Measurements from ENCODE around the gene KRT6A.
"Not testable (repeated sequence)": the region's sequence is repeated elsewhere in the genome, so short reads cannot be mapped to it uniquely, and the experiment has no call there.

Gene KRT6A

DNA sequence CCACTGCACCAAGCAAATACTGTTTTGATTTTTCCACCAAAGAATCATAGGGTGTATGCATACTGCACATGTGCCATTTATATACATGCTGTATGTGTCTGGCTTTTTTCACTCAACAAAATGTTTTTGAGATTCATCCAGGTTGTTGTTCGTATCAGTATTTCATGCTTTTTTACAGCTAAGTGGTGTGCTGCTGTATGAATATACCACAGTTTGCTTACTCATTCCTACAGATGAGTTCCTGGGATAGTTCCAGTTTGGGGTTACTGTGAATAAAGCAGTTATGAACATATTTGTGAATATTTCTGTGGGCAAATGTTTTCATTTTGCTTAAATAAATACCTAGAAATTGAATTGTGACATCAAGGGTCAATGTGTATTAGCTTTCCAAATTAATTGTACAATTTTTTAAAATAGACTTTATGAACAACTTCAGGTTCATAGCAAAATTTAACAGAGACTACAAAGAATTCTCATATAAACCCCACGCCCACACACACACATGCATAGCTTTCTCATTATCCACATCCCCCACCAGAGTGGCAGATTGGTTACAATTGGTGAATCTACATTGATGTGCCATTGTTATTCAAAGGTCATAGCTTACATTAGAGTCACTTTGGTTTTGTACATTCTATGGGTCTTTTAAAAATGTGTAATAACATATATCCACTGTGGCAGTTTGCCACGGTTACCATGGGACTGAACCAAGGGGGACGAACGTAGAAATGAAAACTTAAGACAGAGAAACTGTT lies 6.9 kb upstream of the KRT6A start:
- no peak for DNase-seq

DNA sequence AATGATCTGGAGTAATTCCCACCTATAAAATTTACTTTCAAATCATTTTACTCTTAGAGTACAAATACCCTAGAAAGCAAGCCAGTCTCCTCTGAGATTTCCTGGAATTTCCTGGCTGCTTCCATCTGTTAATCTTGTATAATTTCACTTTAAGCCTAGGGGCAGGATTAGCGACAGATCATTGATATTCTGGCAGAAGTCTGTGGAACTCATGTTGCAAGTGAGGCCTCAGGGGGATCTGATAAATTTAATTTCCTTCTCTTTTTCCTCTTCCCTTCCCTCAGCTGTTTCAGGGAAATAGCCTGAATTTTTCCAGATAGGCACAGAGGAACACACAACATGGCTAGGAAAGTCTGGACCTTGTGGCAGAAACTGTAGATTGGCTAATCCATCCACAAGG lies 5.9 kb upstream of the KRT6A start:
- no peak for DNase-seq

DNA sequence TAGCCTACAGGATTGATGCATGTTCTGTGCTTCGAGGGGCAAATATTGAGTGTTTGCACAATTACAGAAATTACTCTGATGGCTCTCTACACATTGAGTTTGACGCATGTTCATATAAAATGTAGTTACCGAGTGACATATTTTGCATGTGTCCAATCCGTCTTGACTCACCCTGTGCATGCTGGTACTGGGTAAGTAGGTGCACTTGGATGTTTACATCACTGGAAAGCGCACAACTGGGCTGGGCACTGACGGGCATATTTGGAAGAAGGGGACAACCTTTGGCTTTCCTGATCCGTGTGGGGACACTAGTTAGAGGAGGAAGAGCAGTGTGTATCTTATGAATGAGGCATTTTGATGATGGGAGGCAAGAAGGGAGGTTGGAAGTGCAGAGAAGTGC lies 4.9 kb upstream of the KRT6A start:
- no peak for DNase-seq

DNA sequence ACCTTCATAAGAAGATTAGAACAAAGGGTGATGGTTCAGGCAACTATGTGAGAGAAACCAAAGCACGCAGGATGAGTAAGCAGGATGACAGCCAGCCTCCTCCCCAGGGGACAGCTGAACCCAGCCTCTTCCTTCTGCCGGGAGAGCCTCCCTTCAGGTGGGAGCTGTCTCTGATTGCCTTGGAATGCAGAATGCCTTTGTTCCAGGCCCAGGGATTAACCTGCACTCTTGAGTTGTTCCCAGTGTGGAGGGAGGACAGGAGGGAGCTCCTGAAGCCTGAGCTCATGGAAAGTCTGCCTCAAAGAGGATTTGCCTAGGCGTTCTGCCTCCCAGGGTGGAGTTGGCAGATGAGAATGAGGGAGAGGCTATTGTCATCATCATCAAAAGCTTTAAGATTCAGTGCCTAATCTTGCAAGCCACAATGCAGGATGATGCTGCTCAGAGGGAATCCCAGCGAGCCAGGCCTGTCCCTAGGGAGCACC lies 3.6 kb upstream of the KRT6A start:
- DNase-seq, result no peak

DNA sequence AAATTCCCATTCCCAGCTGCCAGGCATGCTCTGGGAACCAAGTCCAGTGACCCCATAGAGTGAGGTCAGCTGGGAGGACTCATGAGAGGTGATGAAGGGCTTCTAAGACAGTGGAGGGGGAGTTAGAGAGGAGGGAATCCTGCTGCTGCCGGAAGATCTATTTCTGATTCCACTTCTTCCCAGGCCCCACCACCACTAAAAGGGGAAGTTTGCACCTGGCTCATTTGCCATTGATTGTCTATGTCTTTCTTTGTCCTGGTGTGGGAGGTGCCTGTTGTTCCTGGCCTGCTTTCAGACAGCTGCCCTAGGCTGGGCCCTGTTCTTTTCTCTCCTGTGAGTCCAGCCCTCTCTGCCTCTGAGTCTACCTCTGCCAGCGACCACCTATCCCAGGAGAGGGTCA lies 3.0 kb upstream of the KRT6A start:
- DNase-seq, result no peak

DNA sequence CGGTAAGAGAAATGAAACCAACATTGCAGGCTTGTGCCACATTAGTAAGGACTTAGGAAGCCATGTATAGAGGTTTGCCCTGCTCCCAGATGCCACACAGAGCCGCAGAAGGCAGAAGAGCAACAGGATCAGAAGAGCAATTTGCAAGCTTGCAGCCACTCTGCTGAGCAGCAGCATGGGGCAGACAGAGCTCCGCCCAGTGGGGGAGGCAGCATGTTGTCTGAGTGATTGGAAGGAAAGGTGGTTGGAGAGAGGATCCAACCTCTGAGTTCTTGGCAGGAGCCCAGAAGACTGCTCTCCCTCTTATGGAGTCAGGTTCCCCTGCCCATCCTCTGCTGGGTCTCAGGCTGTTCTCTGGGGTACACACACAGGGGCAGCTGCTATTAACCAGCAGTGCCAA lies 2.3 kb upstream of the KRT6A start:
- peak; percentile 55 for DNase-seq

- DNase-seq, result no peak
These were observed 1.5 kb upstream of the KRT6A start for GRCh38 chr12:52494518-52494917.

- DNase-seq, result no peak
These were observed 1.0 kb upstream of the KRT6A start for GRCh38 chr12:52494100-52494499.

DNA sequence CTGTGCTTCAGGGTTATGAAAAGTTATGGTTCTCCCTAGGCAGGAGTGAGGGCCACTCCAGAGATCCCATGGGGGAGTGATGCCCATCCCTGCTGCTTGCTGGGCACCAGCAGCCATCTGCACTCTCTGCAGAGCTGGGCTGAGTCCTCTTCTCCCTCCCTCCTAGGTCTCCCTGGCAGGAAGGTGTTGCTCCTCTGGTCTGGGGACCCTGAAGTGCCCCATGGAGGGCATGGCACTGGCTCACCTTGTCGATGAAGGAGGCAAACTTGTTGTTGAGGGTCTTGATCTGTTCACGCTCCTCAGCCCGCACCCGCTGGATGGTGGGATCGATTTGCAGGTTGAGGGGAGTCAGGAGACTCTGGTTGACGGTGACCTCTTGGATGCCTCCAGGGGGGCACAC lies 652 bp downstream of the KRT6A start:
- DNase-seq, result not testable (repeated sequence)

- not testable (repeated sequence) for DNase-seq
These were observed 1.6 kb downstream of the KRT6A start for GRCh38 chr12:52491495-52491894.

DNA sequence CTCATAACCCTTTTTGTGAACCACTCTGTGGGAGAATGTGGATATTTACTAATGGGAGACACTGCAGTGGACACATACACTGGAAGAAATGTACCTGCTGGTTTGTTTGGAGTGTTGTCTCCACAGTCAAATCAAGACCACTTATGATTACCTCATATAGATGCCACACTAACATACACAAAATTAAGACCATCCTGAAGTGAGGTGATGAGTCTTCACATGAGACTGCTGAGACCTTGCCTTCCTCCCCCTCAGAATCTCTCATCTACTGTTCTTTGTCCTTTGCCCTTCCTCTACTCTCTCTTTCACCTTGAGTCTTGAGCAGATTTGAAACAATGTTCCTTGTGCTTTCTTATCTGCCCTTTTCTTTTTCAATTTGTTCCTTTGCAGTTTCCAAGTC lies 4.3 kb downstream of the KRT6A start:
- no peak for DNase-seq

- DNase-seq, result not testable (repeated sequence)
These were observed 5.2 kb downstream of the KRT6A start for GRCh38 chr12:52487744-52488443.

- no peak for DNase-seq
These were observed 5.8 kb downstream of the KRT6A start for GRCh38 chr12:52487211-52487610.

DNA sequence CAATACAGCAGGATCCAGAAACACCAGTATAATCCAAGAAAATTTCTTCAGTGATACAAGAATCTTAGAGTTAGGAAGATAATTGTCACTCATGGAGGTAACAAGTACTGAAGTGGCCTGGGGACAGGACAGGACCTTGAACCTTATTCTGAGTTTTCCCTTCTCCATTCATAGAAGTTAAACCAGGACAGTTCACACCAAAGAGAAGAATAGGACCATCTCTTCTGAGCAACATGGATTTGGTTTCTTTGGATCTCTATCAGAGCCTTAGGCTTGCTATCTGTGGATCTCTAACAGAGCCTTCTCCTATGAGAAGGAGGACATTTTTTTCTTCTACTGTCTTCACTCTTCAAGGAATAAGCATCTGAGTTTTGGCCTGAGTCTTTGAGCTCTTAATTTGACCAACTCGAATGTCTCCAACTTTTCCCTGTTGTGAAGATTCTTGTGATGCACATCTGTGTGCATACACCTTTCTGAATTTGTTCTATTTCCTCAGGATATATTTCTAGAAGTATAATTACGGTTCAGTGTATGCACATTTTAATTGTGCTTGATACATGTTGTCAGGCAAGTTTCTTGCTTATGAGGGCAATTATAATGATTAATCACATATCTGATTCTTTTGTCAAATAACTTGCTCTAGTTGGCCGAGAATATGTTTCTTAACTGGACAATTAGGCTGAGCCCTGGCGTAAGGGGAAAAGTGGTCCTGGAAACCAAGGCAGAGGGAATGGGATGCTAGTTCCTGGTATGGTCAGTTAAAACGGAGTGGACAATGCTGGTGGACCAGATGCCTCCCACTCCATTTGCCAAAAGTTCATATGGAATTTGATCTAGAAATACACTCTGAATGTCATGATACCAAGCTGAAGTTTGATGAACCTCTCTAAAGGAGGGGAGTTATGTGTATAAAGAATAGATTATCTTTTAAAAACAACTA lies 6.6 kb downstream of the KRT6A start:
- DNase-seq, result no peak

DNA sequence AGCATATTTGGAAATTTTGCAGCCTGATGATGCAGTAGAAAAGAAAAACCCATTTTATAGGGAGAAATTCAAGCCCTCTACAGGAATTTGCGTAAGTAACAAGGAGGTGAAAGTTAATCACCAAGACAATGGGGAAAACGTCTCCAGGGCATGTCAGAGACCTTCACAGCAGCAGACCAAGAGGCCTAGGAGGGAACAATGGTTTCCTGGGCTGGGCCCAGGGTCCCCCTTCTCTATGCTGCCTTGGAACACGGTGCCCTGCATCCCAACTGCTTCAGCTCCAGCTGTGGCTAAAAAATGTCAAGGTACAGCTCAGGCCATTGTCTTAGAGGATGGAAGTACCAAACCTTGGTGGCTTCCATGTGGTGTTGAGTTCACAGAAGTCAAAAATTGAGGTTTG lies 13.0 kb downstream of the KRT6A start:
- DNase-seq, result no peak

DNA sequence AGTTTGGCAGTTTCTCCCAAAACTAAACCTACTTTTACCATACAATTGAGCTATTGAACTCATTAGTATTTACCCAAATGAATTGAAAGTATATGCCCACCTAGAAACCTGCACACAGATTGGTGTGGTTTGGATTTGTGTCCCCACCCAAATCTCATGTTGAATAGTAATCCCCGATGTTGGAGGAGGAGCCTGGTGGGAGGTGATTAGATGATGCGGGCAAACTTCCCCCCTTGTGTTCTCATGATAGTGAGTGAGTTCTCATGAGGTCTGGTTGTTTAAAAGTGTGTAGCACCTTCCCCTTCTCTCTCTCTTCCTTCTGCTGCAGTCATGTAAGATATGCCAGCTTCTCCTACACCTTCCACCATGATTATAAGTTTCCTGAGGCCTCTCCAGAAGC lies 15.4 kb downstream of the KRT6A start:
- no peak for DNase-seq

DNA sequence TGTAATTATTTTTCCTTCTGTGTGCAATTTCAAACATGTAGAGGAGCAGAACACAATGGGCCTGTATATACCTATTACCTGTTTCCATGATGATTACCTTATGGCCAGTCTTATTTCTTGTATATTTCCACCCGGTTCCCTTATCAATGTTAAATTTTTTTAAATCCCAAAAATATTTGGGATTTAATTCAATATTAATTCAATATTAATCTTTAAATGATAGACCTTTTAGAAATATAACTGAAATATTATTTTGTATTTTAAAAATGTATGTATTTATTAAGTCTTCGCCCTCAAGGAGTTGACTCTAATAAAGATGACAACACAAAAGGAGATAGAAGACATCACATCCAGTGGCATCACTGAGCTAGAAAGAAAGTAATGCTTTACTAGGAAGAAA lies 18.8 kb downstream of the KRT6A start:
- DNase-seq, result no peak

DNA sequence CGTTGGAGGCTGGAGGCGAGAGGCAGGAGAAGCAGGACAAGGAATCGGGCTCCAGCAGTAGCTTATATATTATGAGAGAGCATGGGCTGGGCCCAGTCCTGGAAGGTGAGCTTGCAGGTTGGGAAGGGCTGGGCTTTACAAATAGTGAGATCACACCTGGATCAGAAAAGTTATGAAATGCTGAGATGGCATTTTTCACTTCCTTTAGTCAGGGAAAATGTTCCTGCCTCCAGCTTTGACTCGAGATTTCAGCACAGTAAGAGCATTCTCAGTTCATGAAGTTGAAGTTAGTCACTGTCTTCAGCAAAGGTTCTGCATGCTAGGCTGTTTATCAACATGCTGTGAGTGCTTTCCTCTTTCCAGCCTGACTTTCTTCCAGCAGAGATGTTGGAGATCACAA lies 19.3 kb downstream of the KRT6A start, which contains the start of gene KRT6C:
Gene KRT6C, minus strand, starts transcription at position 38 of the 400 bp plus-strand sequence. CDS start 68 bp downstream, outside the sequence.
- DNase-seq, result no peak

GRCh38 chr12:52469853-52470252 lies 23.2 kb downstream of the KRT6A start:
- no peak for DNase-seq

DNA sequence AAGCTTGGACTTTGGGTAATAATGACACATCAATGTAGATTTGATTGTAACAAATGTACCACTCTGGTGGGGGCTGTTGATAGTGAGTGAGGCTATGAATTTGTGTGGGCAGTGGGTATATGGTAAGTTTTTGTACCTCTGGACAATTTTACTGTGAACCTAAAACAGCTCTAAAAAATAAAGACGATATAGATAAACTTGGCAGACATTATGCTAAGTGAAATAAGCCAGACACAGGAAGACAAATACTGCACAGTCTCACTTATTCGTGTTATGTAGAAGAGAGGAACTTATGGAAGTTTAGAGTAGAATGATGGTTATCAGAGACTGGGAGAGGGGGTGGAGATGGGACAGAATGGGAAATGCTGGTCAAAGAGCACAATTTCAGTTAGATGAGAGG lies 28.2 kb downstream of the KRT6A start:
- DNase-seq, result no peak

DNA sequence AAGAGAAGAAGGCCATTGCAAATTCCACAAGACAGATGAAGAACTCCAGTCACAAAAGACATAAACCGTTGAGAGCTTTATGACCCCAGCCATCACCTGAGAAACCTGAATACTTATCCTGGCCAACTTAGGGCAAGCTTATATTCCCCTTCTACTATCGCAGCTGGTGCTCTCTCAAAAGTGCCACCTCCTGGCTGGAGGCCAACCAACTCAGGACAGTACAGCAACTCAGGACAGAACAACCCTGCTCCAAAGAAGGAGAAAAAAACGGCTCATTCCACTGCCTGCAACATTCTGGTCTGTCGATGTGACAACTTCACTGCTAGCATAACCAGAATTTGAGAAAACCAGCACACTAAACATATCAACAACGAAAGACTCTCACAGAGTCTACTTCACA lies 31.4 kb downstream of the KRT6A start:
- no peak for DNase-seq

DNA sequence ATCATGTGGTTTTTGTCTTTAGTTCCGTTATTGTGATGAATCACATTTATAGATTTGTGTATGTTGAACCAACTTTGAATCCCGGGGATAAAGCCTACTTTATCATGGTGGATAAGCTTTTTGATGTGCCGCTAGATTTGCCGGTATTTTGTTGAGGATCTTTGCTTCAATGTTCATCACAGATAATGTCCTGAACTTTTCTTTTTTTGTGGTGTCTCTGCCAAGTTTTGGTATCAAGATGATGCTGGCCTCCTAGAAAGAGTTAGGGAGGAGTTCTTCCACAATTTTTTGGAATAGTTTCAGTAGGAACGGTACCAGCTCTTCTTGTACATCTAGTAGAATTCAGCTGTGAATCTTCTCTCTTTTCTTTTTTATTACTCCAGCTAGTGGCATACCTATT lies 34.2 kb downstream of the KRT6A start:
- DNase-seq, result no peak

DNA sequence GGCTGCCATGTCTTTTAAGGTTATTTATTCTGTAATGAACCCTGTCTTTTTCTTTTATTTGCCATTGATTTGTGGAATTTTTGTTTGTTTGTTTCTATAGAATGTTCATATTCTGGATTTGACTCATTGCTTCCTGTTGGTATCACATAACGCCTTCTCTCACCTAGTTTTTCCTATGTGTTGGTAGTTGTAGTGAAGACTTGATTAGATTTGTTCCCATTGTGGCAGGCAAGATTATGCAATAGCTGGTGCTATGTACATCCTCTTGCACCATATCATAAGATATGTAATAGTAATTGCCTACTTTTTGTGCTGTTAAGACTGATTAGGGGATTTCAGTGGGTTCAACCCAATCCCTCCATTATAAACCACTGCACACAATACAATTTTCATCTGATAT lies 37.2 kb downstream of the KRT6A start:
- DNase-seq, result no peak

Data from NCI-H1092 (cell line).